Activated CD4-positive, CD25-positive, alpha-beta regulatory T cell treated with anti-CD3 and anti-CD28 coated beads, Interleukin-2, amount 50 U/mL, for 16 hours (primary cell): ENCODE data around the gene IFT122.
"Not testable (repeated sequence)": the region's sequence is repeated elsewhere in the genome, so short reads cannot be mapped to it uniquely, and the experiment has no call there.

Experiments
- DNase-seq: peaks from one replicate; pipeline ENCODE4 v3.0.0-alpha.2; 2020; ENCODE audit warnings: low read depth, low spot score

IFT122 gene

GRCh38 chr3:129498603-129499488 is 58.8 kb downstream of the IFT122 start:
- not testable (repeated sequence) for DNase-seq

- not testable (repeated sequence) for DNase-seq
Observed at GRCh38 chr3:129499604-129500333, 59.7 kb downstream of the IFT122 start.

GRCh38 chr3:129500334-129500658 is 60.3 kb downstream of the IFT122 start:
- DNase-seq: no peak

GRCh38 chr3:129501630-129502029 is 61.6 kb downstream of the IFT122 start:
- DNase-seq: no peak

- no peak for DNase-seq
Observed at GRCh38 chr3:129502641-129503408, 62.8 kb downstream of the IFT122 start.

- no peak for DNase-seq
Observed at GRCh38 chr3:129503471-129504291, 63.7 kb downstream of the IFT122 start.

- no peak for DNase-seq
Observed at GRCh38 chr3:129504471-129505100, 64.6 kb downstream of the IFT122 start.

GRCh38 chr3:129505341-129505740 is 65.3 kb downstream of the IFT122 start:
- DNase-seq: no peak

GRCh38 chr3:129506231-129506742 is 66.3 kb downstream of the IFT122 start:
- no peak for DNase-seq

- no peak for DNase-seq
Observed at GRCh38 chr3:129507181-129507831, 67.3 kb downstream of the IFT122 start.

- DNase-seq: no peak
Observed at GRCh38 chr3:129512595-129512994, 72.6 kb downstream of the IFT122 start.

- no peak for DNase-seq
Observed at GRCh38 chr3:129513705-129514104, 73.7 kb downstream of the IFT122 start.

GRCh38 chr3:129514110-129514509 is 74.1 kb downstream of the IFT122 start:
- no peak for DNase-seq

GRCh38 chr3:129514563-129514962 is 74.5 kb downstream of the IFT122 start:
- DNase-seq: no peak

- DNase-seq: not testable (repeated sequence)
Observed at GRCh38 chr3:129515108-129515820, 75.2 kb downstream of the IFT122 start.

GRCh38 chr3:129515821-129516432 is 75.9 kb downstream of the IFT122 start:
- DNase-seq: not testable (repeated sequence)

- DNase-seq: no peak
Observed at GRCh38 chr3:129517516-129517915, 77.5 kb downstream of the IFT122 start.

- no peak for DNase-seq
Observed at GRCh38 chr3:129518038-129518561, 78.1 kb downstream of the IFT122 start.

- no peak for DNase-seq
Observed at GRCh38 chr3:129518581-129518980, 78.6 kb downstream of the IFT122 start.
